Activated T-helper 1 cell treated with anti-CD3 and anti-CD28 coated beads, Interleukin-2, amount 50 U/mL, for 16 hours (primary cell): ENCODE results near the gene ZNF562.
"Not testable (repeated sequence)": the region's sequence is repeated elsewhere in the genome, so short reads cannot be mapped to it uniquely, and the experiment has no call there.

Source experiments
- DNase-seq, 2 donors: peaks; one replicate each; pipeline ENCODE4 v3.0.0-alpha.2; 2020; ENCODE audit warnings: low read depth in 1 of 2, low spot score in 1 of 2

Gene ZNF562

GRCh38 chr19:9674663-9675357 lies at the start of gene ZNF562:
Gene ZNF562, minus strand, starts transcription at chr19:9675100. Its CDS starts 14,356 bp downstream, at chr19:9660744.
- DNase-seq = peak; percentile 58 to 63

DNA sequence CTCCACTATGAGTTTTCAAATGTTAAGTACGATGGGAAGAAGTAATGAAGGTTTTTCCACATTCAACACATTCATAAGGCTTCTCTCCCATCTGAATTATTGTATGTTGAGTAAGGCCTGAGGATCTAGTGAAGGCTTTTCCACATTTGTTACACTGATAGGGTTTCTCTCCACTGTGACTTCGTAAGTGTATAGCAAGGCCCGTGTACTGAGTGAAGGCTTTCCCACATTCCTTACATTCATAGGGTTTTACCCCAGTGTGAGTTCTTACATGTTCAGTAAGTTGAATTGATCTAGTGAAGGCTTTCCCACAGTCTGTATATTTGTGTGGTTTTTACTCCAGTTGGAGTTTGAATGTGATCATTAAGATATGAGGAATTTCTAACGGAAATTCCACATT lies 49.3 kb upstream of the ZNF562 start:
- no peak for DNase-seq

DNA sequence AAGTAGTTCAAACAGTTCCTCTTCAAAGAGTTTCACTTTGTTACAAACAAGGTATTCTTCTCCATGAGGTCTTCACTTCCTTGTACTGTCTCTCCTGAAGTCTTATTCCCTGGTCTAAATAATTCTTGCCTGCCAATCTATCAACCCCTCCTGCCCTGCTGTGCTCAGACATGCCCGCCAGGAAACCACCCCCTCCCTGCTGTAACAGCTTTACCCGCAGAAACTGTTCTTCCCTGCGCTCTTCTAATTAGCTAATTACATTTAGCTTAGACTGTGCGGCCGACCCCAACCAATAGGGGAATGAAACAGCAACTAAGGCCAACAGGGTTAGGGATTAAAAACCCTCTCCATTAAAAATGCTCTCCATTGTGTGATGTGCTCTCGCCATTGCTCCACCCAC lies 47.0 kb upstream of the ZNF562 start:
- DNase-seq = no peak

DNA sequence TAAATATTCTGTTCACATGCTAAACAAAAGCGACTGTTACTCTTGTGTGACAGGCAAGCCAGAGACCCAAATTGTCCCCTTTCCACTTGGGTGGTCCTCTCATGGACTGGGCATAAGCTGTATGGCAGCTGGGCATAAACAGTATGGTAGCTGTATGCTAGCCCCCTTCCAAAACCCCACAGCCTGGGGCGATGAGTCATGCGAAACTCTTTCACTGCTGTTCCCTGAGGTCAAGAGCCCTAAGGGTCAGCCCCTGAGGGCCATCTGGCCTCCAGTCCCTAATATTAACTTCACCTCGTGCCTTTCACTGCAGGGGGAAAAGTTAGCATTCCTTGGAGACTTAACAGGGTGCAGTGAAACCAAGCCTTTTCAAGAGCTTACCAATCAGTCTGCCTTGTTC lies 45.6 kb upstream of the ZNF562 start:
- no peak for DNase-seq

DNA sequence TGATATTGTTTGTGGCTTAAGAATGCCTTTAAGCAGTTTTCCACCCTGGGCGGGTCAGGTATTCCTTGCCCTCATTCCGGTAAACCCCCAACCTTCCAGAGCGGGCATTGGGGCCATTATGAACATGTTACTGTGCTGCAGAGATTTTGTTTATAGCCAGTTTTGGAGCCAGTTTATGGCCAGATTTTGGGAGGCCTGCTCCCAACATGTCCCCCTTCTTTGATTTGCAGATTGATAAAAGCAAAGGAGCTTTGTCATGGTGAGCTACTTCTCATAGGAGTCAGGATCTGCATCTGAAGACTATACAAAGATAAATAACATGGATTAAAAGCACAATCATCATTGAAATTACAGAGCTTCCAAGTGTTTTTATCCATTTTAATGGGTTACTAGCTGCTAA lies 36.9 kb upstream of the ZNF562 start:
- DNase-seq = no peak

GRCh38 chr19:9709305-9709704 lies 34.4 kb upstream of the ZNF562 start:
- DNase-seq = no peak

DNA sequence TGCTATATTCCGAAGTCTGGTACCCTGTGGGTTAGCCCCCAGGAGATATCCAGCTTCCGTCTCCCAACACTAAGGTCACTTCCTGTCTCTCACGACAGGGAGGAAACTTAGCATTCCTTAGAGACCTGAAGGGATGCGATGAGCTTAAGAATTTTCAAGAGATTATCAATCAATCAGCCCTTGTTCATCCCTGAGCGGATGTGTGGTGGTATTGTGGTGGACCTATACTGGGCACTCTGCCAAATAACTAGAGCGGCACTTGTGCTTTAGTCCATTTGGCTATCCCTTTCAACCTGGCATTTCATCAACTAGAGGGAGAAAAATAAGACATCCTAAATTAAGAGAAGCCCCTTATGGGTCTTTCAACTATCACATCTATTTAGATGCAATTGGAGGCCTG lies 30.9 kb upstream of the ZNF562 start:
- DNase-seq = no peak

GRCh38 chr19:9702186-9702585 lies 27.3 kb upstream of the ZNF562 start:
- DNase-seq = no peak

GRCh38 chr19:9700229-9700981 lies 25.5 kb upstream of the ZNF562 start:
- DNase-seq = no peak

GRCh38 chr19:9690301-9690700 lies 15.4 kb upstream of the ZNF562 start:
- not testable (repeated sequence) for DNase-seq

- not testable (repeated sequence) for DNase-seq
Observed at GRCh38 chr19:9679996-9680395, 5.1 kb upstream of the ZNF562 start.

DNA sequence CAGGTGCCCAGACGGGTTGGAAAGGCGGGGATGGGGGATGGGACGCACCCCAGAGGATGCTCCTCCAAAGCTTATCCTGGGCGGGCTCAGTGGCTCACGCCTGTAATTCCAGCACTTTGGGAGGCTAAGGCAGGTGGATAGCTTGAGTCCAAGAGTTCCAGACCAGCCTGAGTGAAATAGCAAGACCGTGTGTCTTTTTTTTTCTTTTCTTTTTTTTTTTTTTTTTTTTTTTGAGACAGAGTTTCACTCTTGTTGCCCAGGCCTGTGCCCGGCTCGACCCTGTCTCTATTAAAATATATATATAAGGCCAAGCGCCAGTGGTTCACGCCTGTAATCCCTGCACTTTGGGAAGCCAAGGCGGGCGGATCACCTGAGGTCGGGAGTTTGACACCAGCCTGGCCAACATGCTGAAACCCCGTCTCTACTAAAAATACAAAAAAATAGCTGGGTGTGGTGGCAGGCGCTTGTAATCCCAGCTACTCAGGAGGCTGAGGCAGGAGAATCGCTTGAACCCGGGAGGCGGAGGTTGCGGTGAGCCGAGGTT lies 530 bp upstream of the ZNF562 start:
- DNase-seq = not testable (repeated sequence)

DNA sequence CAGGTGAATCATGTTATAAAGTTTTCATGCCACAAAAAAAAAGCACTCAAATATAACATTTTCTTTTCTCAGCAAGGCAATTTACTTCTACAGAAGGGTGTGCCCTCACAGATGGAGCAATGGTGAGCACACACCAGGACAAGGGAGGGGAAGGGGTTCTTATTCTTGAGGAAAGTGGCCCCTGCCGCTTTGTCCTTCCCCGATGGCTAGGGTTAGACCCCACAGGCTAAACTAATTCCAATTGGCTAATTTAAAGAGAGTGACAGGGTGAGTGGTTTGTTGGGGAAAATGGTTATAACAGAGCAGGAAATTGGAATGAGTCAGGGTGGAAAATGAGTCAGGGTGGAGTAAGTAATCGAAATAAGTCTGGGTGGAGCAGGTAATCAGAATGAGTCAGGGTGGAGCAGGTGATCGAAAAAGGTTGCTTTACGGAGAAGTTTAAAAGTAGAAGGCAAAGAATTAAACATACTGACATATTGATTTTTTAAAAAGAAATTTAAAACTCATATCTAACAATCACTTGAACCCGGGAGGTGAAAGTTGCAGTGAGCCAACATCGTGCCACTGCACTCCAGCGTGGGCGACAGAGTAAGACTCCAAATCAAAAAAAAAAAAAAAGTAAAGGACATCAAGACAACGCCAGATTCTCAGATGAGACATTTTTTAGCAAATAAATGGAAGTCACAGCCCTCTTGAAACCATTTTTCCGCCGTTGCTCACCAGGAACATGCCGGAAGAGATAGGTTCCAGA lies 813 bp downstream of the ZNF562 start:
- no peak for DNase-seq

- DNase-seq = no peak
Observed at GRCh38 chr19:9672893-9673292, 2.0 kb downstream of the ZNF562 start.

GRCh38 chr19:9671655-9672054 lies 3.2 kb downstream of the ZNF562 start:
- no peak for DNase-seq

DNA sequence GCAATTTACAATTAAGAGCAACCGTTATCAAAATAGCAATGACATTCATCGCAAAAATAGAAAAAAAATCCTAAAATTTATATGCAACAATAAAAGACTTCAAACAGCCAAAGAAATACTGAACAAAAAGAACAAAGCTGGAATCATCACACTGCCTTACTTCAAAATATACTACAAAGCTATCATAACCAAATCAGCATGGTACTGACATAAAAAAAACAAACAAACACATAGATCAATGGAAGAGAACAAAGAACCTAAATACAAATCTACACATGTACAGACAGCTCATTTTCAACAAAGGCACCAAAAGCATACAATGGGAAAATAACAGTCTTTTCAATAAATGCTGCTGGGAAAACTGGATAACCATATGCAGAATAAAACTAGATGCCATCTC lies 6.4 kb downstream of the ZNF562 start:
- DNase-seq = no peak

DNA sequence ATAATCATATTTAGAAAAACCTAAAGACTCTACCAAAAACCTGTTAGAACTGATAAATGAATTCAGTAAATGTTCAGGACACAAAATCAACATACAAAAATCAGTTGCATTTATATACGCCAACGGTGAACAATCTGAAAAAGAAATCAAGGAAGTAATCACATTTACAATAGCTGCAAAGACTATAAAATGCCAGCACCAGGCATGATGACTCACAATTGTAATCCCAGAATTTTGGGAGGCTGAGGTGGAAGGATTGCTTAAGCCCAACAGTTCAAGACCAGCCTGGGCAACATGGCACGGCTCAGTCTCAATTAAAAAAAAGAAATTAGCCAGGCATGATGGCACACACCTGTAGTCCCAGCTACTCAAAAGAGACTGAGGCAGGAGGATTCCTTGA lies 7.0 kb downstream of the ZNF562 start:
- DNase-seq = no peak

DNA sequence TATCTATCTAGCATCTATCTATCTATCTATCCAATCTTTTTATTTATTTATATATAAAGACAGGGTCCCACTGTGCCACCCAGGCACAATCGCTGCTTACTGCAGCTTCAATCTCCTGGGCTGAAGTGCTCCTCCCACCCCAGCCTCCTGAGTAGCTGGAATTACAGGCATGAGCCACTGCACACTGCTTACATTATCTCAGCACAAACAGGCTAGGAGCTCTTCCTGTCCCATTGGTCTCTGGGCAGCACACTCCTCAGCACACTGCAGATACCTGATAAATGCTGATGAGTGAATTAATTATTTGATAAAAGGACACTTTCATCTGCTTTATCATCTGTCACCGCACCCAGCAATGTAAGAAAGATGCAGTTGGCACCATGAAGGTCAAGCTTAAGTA lies 16.1 kb downstream of the ZNF562 start:
- no peak for DNase-seq

- not testable (repeated sequence) for DNase-seq
Observed at GRCh38 chr19:9653066-9653555, 21.8 kb downstream of the ZNF562 start.

- not testable (repeated sequence) for DNase-seq
Observed at GRCh38 chr19:9651464-9651863, 23.4 kb downstream of the ZNF562 start.

DNA sequence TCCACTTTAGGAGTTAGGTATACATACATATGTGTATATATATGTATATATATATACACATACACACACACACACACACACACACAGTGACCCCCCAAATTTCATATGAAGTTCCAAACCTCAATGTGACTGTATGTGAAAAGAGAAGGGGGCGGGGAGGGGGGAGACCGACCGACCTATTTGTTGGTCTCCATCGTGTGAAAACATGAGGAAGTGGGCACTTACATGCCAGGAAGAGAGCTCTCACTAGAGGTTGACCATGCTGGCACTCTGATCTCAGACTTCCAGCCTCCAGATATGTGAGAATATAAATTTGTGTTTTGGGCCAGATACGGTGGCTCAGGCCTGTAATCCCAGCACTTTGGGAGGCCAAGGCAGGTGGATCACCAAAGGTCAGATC lies 24.6 kb downstream of the ZNF562 start:
- DNase-seq = no peak

DNA sequence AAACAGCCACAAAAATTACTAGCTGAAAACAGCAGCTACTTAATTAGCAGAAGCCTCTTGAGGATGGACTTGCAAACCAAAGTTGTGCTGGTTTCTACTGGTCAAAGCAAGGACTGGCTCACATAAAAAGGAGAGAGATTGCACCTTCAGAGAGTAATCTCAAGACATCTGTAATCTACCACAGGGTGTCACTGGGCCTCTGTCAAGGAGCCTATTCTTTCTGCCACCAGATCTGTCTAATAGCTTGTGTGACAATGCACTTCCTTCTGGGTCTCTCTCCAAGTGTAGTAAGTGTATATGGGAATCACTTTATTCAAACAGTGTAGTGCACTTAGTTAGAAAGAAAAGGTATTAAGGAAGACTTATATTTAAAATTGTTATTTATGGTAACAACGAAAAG lies 29.4 kb downstream of the ZNF562 start:
- DNase-seq = no peak
